K562 treated with DMSO at 1 percent for 24 hours (cell line): ENCODE measurements around the gene PYROXD2. TPM values are rescaled to one million over a fixed set of nuclear protein-coding genes. Genes with fewer than 3 reads are reported as not detected.

ENCODE experiments used
- total RNA-seq: library from RNA; unstranded; fragments of 300-600 nt; gene quantifications from 2 replicates; pipeline ENCODE4 v1.2.3, GENCODE V29; 2022; ENCODE audit warnings: low read depth; ENCODE audit not compliant: insufficient read depth

The PYROXD2 gene
- total RNA-seq, result 1.5 TPM in 1 of 2 replicates, not detected in the other

DNA sequence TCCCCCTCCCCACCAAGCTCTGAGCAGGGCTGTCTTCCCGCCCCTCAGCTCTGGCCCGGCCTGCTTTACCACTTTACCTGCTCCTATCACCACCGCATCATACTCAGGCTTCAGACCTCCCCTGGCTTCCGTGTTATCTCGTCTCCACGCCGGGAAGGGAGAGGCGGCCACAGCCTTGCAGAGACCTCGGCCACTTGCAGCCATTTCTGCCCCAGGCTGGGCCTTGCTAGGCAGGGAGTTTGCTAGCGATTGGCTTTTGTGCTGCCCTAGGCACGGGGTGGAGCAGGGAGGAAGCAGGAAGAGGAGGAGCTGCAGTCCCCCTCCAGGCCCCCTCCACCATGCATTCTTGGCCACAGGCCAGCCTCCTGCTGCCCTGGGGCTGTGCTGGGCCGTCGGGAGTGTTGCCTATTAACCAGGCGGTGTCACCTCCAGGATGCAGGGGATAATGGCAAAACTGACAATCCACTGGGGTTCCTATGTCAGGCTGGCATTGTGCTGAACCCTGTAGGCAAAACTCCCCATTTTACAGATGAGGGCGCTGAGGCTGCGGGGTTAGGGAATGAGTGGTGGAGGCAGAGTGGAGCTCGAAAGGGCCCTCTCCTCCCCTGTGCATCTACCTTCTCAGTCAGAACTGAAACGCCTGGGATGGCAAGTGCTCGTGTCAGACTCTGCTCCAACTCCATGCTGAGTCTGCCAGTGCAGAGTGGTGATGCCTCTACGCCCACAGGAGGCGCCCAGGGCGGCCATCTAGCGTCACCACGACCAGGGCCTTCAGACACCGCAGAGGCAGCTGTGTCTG is at the start of gene PYROXD2:
Gene PYROXD2, minus strand, starts transcription at position 251 of the 799 bp plus-strand sequence. Its CDS starts 47 bp downstream, at position 204.

DNA sequence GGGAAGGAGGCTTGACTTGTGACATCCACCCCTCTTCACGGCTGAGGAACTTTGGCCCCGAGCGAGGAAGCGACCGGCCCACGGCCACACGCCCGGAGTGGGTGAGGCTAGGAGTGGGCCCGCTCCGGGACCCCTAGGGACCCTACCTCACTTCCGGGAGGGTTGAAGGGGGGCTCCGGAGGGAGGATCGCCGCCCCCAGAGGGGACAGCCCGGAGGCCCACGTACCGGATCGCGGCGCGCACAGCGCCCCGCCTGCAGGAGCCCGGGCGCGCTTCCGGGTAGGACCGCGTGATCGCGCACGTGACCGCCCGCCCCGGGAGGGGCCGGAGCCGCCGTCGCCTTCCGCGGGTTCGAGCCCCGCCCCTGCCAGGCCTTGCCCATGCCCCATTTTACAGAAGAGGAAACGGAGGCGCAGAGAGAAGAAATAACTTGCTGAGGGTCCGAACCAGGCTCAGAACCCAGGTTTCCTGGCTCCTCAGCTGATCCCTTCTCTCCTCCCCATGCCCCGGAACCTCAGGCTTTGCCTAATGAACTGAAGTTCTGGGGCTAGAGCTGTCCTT is 31.8 kb upstream of the PYROXD2 start, which contains the start of gene HPS1:
Gene HPS1, minus strand, starts transcription at position 275 of the 561 bp plus-strand sequence. CDS start 3,695 bp downstream, outside the sequence.

Other genes starting within 250 kb of the PYROXD2 start
- gene LOXL4, start 147.0 kb downstream of the PYROXD2 start, total RNA-seq, result 0.27 and 0.78 TPM in 2 replicates
- gene HPS1, start 31.8 kb upstream of the PYROXD2 start, total RNA-seq, result 83.0 and 85.0 TPM in 2 replicates